ENCODE results near the gene RNF148.

RNF148 gene, protein sequence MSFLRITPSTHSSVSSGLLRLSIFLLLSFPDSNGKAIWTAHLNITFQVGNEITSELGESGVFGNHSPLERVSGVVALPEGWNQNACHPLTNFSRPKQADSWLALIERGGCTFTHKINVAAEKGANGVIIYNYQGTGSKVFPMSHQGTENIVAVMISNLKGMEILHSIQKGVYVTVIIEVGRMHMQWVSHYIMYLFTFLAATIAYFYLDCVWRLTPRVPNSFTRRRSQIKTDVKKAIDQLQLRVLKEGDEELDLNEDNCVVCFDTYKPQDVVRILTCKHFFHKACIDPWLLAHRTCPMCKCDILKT

GRCh38 chr7:122702872-122703510 is at the start of gene RNF148:
RNF148 (minus strand) TSS chr7:122702922; CDS start chr7:122702750, 172 bp downstream.
- FAIRE-seq: no peak

GRCh38 chr7:122750389-122750788 is 47.7 kb upstream of the RNF148 start:
- no peak for FAIRE-seq
- DNase-seq (ENCODE audit: low spot score): no peak

More at GRCh38 chr7:122702872-122703510, at the start of gene RNF148:
- no peak for DNase-seq (ENCODE audit: low spot score)

DNA sequence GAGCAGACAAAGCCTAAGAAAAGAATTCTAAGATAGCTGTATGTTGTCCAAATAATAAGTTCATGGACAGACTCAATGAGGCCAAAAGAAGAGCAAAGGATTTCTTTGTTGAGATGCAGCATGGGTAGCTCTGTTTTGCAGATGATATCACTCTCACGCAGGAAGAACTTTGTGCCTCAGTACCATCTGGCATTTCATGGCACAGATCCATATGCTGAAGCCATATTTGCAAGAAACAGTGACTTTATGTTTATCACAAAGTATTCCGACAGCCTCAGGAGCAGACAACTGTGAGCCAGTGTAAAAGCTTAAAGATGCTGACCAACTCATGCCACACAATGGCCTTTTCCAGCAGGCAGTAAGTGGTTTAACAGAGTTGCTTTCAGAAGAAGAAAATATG is 45.5 kb upstream of the RNF148 start:
- FAIRE-seq: no peak
- DNase-seq (ENCODE audit: low spot score): no peak

- no peak for FAIRE-seq
- DNase-seq (ENCODE audit: low spot score): no peak
Measured at GRCh38 chr7:122746948-122747347, 44.2 kb upstream of the RNF148 start.

DNA sequence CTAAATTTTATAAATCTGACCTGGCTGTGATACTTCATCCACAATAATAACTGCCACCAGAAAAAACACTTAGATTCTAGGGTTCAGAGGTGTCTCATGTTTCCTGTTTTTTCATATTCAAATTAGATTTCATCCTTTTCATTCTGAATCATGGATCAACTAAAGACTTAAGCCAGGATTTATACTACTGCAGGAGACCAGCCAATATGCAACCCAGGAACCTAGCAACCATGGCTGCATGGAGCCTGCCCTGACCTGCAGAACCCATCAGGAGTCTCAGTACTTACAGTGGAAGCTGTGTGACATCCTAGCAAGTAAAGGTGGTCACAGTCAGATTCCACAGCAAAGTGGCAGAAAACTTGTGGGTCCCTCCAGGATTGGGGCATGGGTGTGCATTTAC is 40.5 kb upstream of the RNF148 start:
- DNase-seq (ENCODE audit: low spot score): no peak
- no peak for FAIRE-seq

- FAIRE-seq: no peak
- no peak for DNase-seq (ENCODE audit: low spot score)
Measured at GRCh38 chr7:122738947-122739346, 36.2 kb upstream of the RNF148 start.

GRCh38 chr7:122736183-122736582 is 33.5 kb upstream of the RNF148 start:
- no peak for FAIRE-seq

DNA sequence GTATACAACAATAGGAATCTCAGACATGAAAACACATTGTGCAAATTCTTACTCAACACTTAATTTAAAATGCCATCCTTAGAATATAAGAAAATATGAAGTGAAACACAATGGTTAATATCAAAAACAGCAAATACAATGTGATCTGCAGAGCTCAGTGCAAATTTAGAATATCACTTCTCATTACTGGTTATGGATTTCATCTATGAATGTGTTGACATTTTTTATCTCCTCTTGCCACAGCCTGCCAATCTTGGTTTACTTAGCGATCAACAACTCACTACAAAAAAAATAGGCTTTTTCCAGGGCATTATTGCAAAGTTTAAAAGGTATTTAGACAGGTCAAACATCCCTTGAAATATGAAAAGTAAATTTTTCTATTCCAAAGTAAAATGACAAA is 25.0 kb upstream of the RNF148 start:
- FAIRE-seq (no peak), DNase-seq (ENCODE audit: low spot score) (no peak)

More at GRCh38 chr7:122736183-122736582, 33.5 kb upstream of the RNF148 start:
- no peak for DNase-seq (ENCODE audit: low spot score)

DNA sequence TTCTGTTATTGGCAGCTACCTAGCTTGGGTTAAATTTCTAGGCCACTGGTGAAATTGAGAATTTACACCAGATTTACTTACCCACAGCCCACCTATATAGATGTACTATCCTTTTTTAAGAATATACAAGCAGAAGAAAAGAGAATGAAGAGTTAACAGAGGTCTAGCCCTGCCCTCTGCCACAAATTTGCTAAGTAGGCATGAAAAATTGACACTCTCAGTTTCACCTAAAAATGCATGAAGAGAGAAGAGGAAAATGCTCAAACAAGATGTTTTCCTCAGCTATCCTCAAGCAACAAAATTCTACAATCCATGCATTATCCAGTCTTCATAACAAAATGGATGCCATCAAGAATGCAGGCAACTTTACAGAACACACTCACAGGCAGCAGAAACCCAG is 24.6 kb upstream of the RNF148 start:
- DNase-seq (ENCODE audit: low spot score) (no peak), FAIRE-seq (no peak)

DNA sequence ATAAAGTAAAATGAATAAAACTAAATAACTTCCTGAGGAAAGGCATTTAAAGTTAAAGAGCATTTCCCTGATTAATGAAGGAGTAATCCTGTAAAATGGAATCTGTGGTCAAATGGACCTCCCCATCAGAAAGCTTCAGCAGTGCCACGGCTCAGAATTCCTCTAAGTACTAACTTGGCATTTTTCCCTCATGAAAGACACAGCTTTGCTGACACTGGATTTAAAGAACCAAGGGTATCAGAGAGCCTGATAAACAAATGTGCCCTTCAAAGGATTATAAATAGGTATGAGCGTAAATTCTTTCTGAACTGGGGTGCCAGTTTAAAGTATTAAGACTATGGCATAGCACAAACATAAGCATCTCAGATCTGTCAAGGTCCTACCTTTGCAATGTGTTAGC is 24.2 kb upstream of the RNF148 start:
- DNase-seq (ENCODE audit: low spot score): no peak
- FAIRE-seq: no peak

DNA sequence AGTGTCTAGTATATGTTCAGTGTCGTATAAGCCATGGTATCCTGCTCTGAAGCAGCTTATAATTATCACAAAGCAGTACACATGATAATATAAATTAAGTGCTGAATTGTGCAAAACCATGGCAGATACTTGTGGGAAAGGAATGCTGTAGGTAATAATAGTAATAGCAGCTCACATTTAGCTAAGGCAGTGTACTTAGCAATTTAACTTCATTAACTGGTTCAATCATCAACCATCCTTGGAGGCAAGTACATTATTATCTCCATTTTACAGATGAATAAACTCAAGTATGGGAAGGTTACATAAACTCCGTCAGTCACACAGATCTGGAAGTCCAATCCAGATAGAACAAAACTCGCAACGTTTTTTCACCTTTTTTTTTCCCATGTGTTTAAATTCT is 21.6 kb upstream of the RNF148 start:
- no peak for DNase-seq (ENCODE audit: low spot score)
- no peak for FAIRE-seq

- FAIRE-seq: no peak
- DNase-seq (ENCODE audit: low spot score): no peak
Measured at GRCh38 chr7:122719010-122719578, 16.4 kb upstream of the RNF148 start.

GRCh38 chr7:122717356-122718089 is 14.8 kb upstream of the RNF148 start:
- no peak for FAIRE-seq
- DNase-seq (ENCODE audit: low spot score): no peak

- DNase-seq (ENCODE audit: low spot score) (no peak), FAIRE-seq (no peak)
Measured at GRCh38 chr7:122715183-122715582, 12.5 kb upstream of the RNF148 start.

GRCh38 chr7:122710916-122711315 is 8.2 kb upstream of the RNF148 start:
- FAIRE-seq (no peak), DNase-seq (ENCODE audit: low spot score) (no peak)

GRCh38 chr7:122709930-122710646 is 7.4 kb upstream of the RNF148 start:
- FAIRE-seq: no peak
- no peak for DNase-seq (ENCODE audit: low spot score)

DNA sequence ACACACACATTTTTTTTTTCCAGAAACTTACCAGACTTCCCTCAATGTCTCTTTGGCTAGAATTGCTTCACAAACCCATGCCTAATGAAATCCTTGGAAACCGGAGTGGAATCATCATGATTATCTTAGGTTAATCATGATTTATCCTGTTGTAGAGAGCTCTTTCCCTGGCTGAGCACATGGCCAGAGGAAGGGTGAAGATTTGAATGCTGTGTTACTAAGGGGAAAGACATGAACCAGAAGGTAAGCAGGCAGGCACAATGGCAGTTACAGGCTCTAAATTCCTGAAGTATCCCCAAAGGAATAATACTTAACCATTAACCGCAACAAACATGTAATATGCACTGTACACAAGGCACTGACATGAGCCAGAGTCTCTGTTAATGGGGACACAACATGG is 4.1 kb upstream of the RNF148 start:
- FAIRE-seq: no peak
- no peak for DNase-seq (ENCODE audit: low spot score)

GRCh38 chr7:122699017-122699416 is 3.7 kb downstream of the RNF148 start, which contains the start of gene RNF133:
RNF133 (minus strand) TSS chr7:122699117; CDS start chr7:122698918, 199 bp downstream.
- DNase-seq (ENCODE audit: low spot score): no peak
- no peak for FAIRE-seq

DNA sequence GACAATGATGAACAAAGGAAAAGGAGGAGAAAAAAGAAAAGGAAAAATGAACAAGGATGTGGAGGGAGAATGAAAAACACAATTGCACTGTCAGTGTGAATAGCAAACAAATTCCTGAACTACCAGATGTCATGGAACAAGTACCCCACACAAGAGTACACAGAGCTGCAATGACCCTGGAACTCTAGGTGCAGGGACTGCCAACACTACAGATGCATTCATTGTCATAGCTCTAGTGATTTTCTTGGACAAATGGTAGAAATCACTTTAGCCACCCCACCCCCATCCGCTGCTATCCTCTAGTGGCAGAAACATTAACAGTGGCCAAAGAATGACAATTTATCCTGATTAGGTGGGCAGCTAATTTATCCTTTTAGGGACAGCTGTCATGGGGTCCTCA is 6.9 kb downstream of the RNF148 start:
- DNase-seq (ENCODE audit: low spot score) (no peak), FAIRE-seq (no peak)

- FAIRE-seq: no peak
Measured at GRCh38 chr7:122694697-122695096, 8.0 kb downstream of the RNF148 start.

GRCh38 chr7:122692769-122693309 is 9.9 kb downstream of the RNF148 start:
- no peak for DNase-seq (ENCODE audit: low spot score)
- FAIRE-seq: no peak

More at GRCh38 chr7:122694697-122695096, 8.0 kb downstream of the RNF148 start:
- DNase-seq (ENCODE audit: low spot score): no peak
